Mucosa of stomach (tissue), 1 donor: ENCODE data around the gene NSUN4.
"Not testable (repeated sequence)": the region's sequence is repeated elsewhere in the genome, so short reads cannot be mapped to it uniquely, and the experiment has no call there.

Source experiments
- H3K27me3 ChIP-seq: one replicate; pipeline ENCODE4 v1.7.0; 2013; ENCODE audit warnings: mild to moderate bottlenecking, low read length; ENCODE audit not compliant: control insufficient read depth, insufficient read depth
- H3K36me3 ChIP-seq: one replicate; pipeline ENCODE4 v1.7.0; 2013; ENCODE audit warnings: low read length; ENCODE audit not compliant: control insufficient read depth, insufficient read depth
- H3K4me1 ChIP-seq: one replicate; pipeline ENCODE4 v1.7.0; 2013; ENCODE audit warnings: mild to moderate bottlenecking, low read length; ENCODE audit not compliant: control insufficient read depth, insufficient read depth
- H3K4me3 ChIP-seq: one replicate; pipeline ENCODE4 v1.7.0; 2013; ENCODE audit warnings: low read length
- H3K9ac ChIP-seq: one replicate; pipeline ENCODE4 v1.7.0; 2013; ENCODE audit warnings: mild to moderate bottlenecking, low read length, moderate library complexity
- H3K9me3 ChIP-seq: one replicate; pipeline ENCODE4 v1.7.0; 2013; ENCODE audit warnings: mild to moderate bottlenecking, low read length, moderate library complexity; ENCODE audit not compliant: control insufficient read depth
- donor health status: Pancreatic carcinoma.

Gene NSUN4

DNA sequence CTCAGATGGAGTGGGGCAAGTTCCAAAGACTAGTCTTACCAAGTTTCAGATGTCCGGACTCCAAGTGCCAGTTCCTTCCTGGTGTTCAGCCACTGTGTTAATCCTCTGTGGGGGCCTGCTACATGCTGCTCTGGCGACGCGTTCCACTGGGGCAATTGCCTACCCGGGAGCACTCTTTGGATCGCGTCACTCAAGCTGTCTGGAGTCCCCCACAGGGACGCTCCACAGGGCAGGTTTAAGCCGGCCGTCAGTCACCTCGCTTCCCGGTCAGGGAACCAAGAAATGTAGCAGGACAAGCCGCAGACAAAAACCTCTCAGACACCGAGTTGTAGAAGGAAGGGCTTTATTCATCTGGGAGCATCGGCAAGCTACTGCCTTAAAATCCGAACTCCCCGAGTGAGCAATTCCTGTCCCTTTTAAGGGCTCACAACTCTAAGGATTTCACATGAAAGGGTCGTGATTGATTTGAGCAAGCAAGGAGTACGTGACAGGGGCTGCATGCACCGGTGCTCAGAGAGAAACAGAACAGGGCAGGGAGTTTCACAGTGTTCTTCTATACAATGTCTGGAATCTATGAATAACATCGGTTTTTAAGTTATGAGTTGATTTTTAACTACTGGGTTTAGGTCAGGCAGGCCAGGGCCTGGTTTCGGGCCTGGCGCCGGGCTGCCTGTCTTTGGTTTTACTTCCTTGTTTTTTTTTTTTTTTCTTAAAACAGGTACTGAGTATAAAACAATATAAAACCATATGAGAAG, 8.6 kb upstream of the NSUN4 start:
- H3K9me3 ChIP-seq, H3K4me3 ChIP-seq, H3K27me3 ChIP-seq, H3K9ac ChIP-seq, H3K36me3 ChIP-seq, H3K4me1 ChIP-seq: not testable (repeated sequence)

DNA sequence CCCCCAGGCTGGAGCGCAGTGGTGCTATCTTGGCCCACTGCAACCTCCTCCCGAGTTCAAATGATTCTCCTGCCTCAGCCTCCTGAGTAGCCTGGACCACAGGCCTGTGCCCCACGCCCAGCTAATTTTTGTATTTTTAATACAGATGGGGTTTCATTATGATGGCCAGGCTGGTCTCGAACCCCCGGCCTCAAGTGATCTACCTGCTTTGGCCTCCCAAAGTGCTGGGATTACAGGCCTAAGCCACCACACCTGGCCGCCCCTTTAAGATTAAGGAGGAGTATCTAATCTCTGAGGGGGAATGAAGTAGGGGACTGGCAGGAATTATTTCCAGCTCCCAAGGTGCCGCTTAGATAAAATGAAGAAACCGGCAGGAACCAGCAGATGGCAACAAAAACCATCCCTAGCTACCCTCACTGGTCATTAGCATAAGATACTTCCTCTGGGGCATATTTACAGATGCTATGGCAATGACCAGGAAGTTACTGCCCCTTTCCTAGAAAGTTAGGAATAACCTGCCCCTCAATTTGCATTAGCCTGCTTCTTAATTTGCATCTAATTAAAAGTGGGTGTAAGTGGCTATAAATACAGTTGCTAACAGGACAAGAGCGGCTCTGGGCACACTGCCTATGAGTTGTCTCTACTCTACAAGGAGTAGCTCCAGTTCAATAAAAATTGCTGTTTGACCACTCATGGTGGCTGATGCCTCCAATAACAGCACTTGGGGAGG, 7.1 kb upstream of the NSUN4 start:
- no peaks in the 10 kb centered on the region for H3K36me3 ChIP-seq
- no peak overlapping the region for H3K9ac ChIP-seq
- no peaks in the 10 kb centered on the region for H3K4me1 ChIP-seq
- H3K4me3 ChIP-seq: no peak overlapping the region
- H3K9me3 ChIP-seq: no peaks in the 10 kb centered on the region
- no peaks in the 10 kb centered on the region for H3K27me3 ChIP-seq

DNA sequence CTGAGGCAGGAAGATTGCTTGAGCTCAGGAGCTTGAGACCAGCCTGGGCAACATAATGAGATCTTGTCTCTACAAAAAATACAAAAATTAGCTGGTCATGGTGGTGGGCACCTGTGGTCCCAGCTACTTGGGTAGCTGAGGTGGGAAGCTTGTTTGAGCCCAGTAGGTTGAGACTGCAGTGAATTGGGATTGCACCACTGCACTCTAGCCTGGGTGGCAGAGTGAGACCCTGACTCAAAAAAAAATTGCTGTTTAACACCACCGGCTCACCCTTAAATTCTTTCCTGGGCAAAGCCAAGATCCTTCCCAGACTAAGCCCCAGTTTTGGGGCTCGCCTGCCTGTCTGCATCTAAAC, 6.6 kb upstream of the NSUN4 start:
- Histone ChIP-seq H3K27me3 (no peaks in the 10 kb centered on the region), H3K9me3 (no peaks in the 10 kb centered on the region), H3K4me3 (no peak overlapping the region), H3K9ac (no peak overlapping the region), H3K4me1 (no peaks in the 10 kb centered on the region), H3K36me3 (no peaks in the 10 kb centered on the region)

GRCh38 chr1:46335081-46335480, 5.5 kb upstream of the NSUN4 start:
- H3K36me3 ChIP-seq: no peaks in the 10 kb centered on the region
- no peaks in the 10 kb centered on the region for H3K4me1 ChIP-seq
- H3K27me3 ChIP-seq: no peaks in the 10 kb centered on the region
- H3K9ac ChIP-seq: no peak overlapping the region
- H3K4me3 ChIP-seq: no peak overlapping the region
- no peaks in the 10 kb centered on the region for H3K9me3 ChIP-seq

- H3K36me3 ChIP-seq: not testable (repeated sequence)
Observed at GRCh38 chr1:46337409-46337808, 3.2 kb upstream of the NSUN4 start.

DNA sequence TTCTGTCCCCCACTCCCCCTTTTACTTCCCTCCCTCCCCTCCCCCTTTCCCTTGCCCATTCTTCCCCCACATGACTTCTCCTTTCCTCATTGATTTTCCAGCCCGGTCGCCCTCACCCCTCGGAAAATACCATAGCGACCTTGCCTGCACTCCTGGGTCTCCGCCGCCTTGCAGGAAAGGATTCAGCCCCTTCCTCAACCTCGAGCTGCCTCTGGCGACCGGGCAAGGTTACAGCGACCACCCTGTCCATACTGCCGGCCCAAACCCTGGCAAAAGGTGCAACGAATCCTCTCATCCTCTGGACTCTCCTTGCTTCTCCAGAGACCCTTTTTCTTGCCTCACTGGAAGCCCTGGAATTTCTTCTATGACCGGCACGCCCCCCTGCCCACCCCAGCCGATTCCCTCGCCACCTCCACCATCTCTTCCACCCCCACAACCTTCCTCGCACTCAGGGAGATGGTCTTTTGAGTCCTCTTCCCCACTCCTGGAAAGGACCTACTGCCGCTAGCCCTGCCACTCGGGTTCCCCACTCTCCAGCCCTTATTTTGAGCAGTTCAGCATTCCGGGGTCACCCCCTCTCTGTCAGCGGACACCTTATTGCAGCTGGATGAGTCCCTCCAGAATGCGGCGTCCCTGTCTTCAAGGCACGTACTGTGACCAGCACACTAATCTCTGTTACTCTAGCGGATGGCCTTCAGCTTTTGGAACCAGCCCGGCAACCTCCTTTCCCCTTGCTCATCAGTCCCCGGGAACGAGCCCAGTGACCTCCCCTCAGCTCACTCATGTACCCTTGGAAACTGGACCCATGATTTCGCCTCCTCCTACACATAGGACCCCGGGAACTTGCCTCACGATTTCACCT, 846 bp downstream of the NSUN4 start:
- Histone ChIP-seq H3K4me3 (peak overlapping the region; percentile 98), H3K27me3 (no peaks in the 10 kb centered on the region), H3K9ac (peak overlapping the region; percentile 98), H3K9me3 (no peaks in the 10 kb centered on the region), H3K36me3 (no peaks in the 10 kb centered on the region), H3K4me1 (peaks cover 8% of the 10 kb centered on the region)

More at GRCh38 chr1:46337409-46337808, 3.2 kb upstream of the NSUN4 start:
- not testable (repeated sequence) for H3K9me3 ChIP-seq, H3K27me3 ChIP-seq, H3K4me1 ChIP-seq, H3K9ac ChIP-seq, H3K4me3 ChIP-seq

GRCh38 chr1:46342084-46342656, 1.6 kb downstream of the NSUN4 start:
- Histone ChIP-seq H3K27me3 (no peaks in the 10 kb centered on the region), H3K36me3 (no peaks in the 10 kb centered on the region), H3K9me3 (no peaks in the 10 kb centered on the region), H3K9ac (no peak overlapping the region), H3K4me3 (no peak overlapping the region), H3K4me1 (peaks cover 8% of the 10 kb centered on the region)

DNA sequence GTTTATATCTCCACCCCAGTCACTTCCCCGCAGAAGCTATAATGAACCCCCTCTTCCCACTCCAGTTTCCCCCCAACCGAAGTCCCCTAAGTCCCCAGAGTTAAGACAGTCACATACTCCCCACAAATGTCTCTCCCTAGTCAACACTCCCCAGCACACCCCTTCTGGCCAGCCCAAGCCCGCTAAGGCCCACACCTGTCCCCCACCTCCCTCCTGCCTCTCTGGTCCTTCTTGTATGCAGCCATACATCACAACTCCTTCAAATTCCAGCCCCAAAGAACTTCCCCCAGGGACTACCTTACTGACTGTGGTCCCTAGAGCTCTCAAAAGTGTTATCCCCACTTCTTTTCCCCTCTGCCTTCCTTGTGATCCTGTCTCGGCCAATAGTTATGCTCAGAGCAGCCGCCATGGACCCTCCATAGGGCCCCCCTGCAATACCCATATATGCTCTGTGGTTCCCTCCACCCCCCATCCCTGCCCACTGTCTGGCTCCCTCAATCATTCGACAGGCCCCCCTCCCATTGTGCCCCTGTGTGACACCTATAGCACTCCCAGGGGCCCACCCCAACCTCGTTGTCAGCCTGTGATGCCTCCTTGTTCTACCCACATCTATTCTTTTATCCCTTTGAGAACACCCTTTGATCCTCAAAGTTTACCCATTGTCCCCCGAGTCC, 2.2 kb downstream of the NSUN4 start:
- Histone ChIP-seq H3K4me1 (peaks cover 8% of the 10 kb centered on the region), H3K4me3 (no peak overlapping the region), H3K9ac (no peak overlapping the region), H3K36me3 (no peaks in the 10 kb centered on the region), H3K27me3 (no peaks in the 10 kb centered on the region), H3K9me3 (no peaks in the 10 kb centered on the region)

GRCh38 chr1:46343351-46343695, 2.7 kb downstream of the NSUN4 start:
- Histone ChIP-seq H3K9me3 (no peaks in the 10 kb centered on the region), H3K4me3 (no peak overlapping the region), H3K4me1 (peaks cover 8% of the 10 kb centered on the region), H3K27me3 (no peaks in the 10 kb centered on the region), H3K36me3 (no peaks in the 10 kb centered on the region), H3K9ac (no peak overlapping the region)

DNA sequence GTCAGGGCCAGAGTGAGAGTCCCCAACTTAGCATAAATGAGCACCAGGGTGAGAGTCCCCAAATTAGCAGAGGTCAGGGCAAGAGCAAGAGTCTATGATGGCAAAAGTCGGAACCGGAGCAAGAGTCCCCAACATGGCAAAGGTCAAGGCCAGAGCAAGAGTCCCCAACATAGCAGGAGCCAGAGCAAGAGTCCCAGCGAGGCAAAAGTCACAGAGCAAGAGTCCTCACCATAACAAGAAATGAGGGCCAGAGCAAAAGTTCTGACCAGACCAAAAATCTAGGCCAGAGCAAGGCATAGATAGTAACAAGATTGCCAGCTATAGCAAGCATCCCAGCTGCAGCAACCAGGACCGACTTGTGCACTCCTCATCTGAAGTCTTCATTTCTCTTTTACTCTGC, 3.1 kb downstream of the NSUN4 start:
- H3K4me3 ChIP-seq: no peak overlapping the region
- peaks cover 8% of the 10 kb centered on the region for H3K4me1 ChIP-seq
- H3K27me3 ChIP-seq: no peaks in the 10 kb centered on the region
- H3K9ac ChIP-seq: no peak overlapping the region
- no peaks in the 10 kb centered on the region for H3K9me3 ChIP-seq
- no peaks in the 10 kb centered on the region for H3K36me3 ChIP-seq

- Histone ChIP-seq H3K36me3 (no peaks in the 10 kb centered on the region), H3K9me3 (no peaks in the 10 kb centered on the region), H3K4me1 (peaks cover 8% of the 10 kb centered on the region), H3K4me3 (no peak overlapping the region), H3K27me3 (no peaks in the 10 kb centered on the region), H3K9ac (no peak overlapping the region)
Observed at GRCh38 chr1:46344481-46344880, 3.9 kb downstream of the NSUN4 start.
